ENCODE results near the gene TGFB2.

The TGFB2 gene

GRCh38 chr1:218412171-218412570 lies 67.0 kb downstream of the TGFB2 start:
- TF ChIP-seq, protein P1, sequence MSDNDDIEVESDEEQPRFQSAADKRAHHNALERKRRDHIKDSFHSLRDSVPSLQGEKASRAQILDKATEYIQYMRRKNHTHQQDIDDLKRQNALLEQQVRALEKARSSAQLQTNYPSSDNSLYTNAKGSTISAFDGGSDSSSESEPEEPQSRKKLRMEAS (IDR thresholded peaks at IDR 0.05) = no peak
- no peak for TF ChIP-seq EGR1 (IDR thresholded peaks at IDR 0.05)
- no peak for TF ChIP-seq ZBTB7A (IDR thresholded peaks at IDR 0.05; ENCODE audit: low read depth)
- TF ChIP-seq YY1 (IDR thresholded peaks at IDR 0.05; ENCODE audit: low read depth) = no peak
- TF ChIP-seq CEBPB (IDR thresholded peaks at IDR 0.05) = no peak
- no peak for TF ChIP-seq NFIC (IDR thresholded peaks at IDR 0.05)
- TF ChIP-seq CREB1 (IDR thresholded peaks at IDR 0.05; ENCODE audit: low read depth) = no peak
- TF ChIP-seq FOXM1 (IDR thresholded peaks at IDR 0.05; ENCODE audit: borderline replicate concordance, low read depth) = no peak
- TF ChIP-seq TEAD4 (IDR thresholded peaks at IDR 0.05) = no peak
- TF ChIP-seq EP300 (IDR thresholded peaks at IDR 0.05; ENCODE audit: borderline replicate concordance) = no peak
- TF ChIP-seq, protein P2, sequence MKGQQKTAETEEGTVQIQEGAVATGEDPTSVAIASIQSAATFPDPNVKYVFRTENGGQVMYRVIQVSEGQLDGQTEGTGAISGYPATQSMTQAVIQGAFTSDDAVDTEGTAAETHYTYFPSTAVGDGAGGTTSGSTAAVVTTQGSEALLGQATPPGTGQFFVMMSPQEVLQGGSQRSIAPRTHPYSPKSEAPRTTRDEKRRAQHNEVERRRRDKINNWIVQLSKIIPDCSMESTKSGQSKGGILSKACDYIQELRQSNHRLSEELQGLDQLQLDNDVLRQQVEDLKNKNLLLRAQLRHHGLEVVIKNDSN (IDR thresholded peaks at IDR 0.05) = no peak

- TF ChIP-seq, protein P1 (IDR thresholded peaks at IDR 0.05) = no peak
- TF ChIP-seq, protein P2 (IDR thresholded peaks at IDR 0.05) = no peak
- TF ChIP-seq NFIC (IDR thresholded peaks at IDR 0.05) (no peak), REST (IDR thresholded peaks at IDR 0.05; ENCODE audit: low read depth) (no peak), EGR1 (IDR thresholded peaks at IDR 0.05) (no peak)
Observed at GRCh38 chr1:218413179-218413578, 68.0 kb downstream of the TGFB2 start.

DNA sequence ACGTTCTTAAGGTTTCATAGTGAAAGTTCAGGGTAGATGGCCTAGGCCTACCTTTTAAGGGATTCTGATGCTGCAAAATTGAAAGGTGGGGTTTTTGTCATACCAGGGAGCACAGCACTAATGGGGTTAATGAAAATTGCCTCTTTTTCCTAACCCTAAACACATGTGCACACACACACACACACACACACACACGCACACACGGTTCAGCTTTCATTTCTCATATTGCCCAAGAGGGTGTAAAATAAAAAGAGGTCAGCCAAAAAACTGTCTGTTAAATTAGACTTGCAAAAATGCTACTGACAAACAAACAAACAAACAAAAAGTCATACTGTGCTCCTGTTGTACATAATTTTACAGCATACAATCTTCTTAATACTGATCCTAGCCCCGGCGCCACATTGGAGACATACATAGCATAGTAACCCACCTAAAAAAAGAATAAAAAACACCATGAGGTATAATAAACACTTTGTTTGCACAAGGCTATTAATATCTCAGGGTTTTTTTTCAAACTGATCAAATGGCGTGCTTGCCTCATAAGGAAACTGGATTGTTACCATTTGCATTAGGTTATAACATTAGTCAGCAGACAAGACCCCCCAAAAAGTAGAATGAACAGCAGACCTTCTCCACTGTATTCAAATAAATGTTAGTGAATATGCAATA lies 69.1 kb downstream of the TGFB2 start:
- TF ChIP-seq CEBPB (IDR thresholded peaks at IDR 0.05) = no peak
- TF ChIP-seq TEAD4 (IDR thresholded peaks at IDR 0.05) = no peak
- no peak for TF ChIP-seq EGR1 (IDR thresholded peaks at IDR 0.05)
- no peak for TF ChIP-seq CREB1 (IDR thresholded peaks at IDR 0.05; ENCODE audit: low read depth)
- no peak for TF ChIP-seq FOXM1 (IDR thresholded peaks at IDR 0.05; ENCODE audit: borderline replicate concordance, low read depth)
- no peak for TF ChIP-seq ZBTB7A (IDR thresholded peaks at IDR 0.05; ENCODE audit: low read depth)
- TF ChIP-seq YY1 (IDR thresholded peaks at IDR 0.05; ENCODE audit: low read depth) = no peak
- no peak for TF ChIP-seq NFIC (IDR thresholded peaks at IDR 0.05)
- TF ChIP-seq TAF1 (IDR thresholded peaks at IDR 0.05; ENCODE audit: low read depth) = no peak
- TF ChIP-seq EP300 (IDR thresholded peaks at IDR 0.05; ENCODE audit: borderline replicate concordance) = no peak
- TF ChIP-seq TCF12 (IDR thresholded peaks at IDR 0.05; ENCODE audit: low read depth) = no peak
- no peak for TF ChIP-seq REST (IDR thresholded peaks at IDR 0.05; ENCODE audit: low read depth)
- TF ChIP-seq, protein P1 (IDR thresholded peaks at IDR 0.05) = no peak
- TF ChIP-seq, protein P2 (IDR thresholded peaks at IDR 0.05) = no peak
- no peak for TF ChIP-seq RAD21 (IDR thresholded peaks at IDR 0.05; ENCODE audit: low read depth)

- TF ChIP-seq CREB1 (IDR thresholded peaks at IDR 0.05; ENCODE audit: low read depth) = no peak
- no peak for TF ChIP-seq NFIC (IDR thresholded peaks at IDR 0.05)
- TF ChIP-seq EGR1 (IDR thresholded peaks at IDR 0.05) = no peak
- no peak for TF ChIP-seq ZBTB7A (IDR thresholded peaks at IDR 0.05; ENCODE audit: low read depth)
- TF ChIP-seq, protein P1 (IDR thresholded peaks at IDR 0.05) = no peak
- no peak for TF ChIP-seq TEAD4 (IDR thresholded peaks at IDR 0.05)
- TF ChIP-seq RAD21 (IDR thresholded peaks at IDR 0.05; ENCODE audit: low read depth) = no peak
- no peak for TF ChIP-seq REST (IDR thresholded peaks at IDR 0.05; ENCODE audit: low read depth)
- TF ChIP-seq TAF1 (IDR thresholded peaks at IDR 0.05; ENCODE audit: low read depth) = no peak
- TF ChIP-seq TCF12 (IDR thresholded peaks at IDR 0.05; ENCODE audit: low read depth) = no peak
- TF ChIP-seq, protein P2 (IDR thresholded peaks at IDR 0.05) = no peak
- no peak for TF ChIP-seq YY1 (IDR thresholded peaks at IDR 0.05; ENCODE audit: low read depth)
- TF ChIP-seq EP300 (IDR thresholded peaks at IDR 0.05; ENCODE audit: borderline replicate concordance) = no peak
- no peak for TF ChIP-seq FOXM1 (IDR thresholded peaks at IDR 0.05; ENCODE audit: borderline replicate concordance, low read depth)
- no peak for TF ChIP-seq CEBPB (IDR thresholded peaks at IDR 0.05)
Observed at GRCh38 chr1:218415726-218416125, 70.6 kb downstream of the TGFB2 start.

Measured in Ishikawa (cell line).